OCI-LY1 (cell line): Measurements from ENCODE around the gene NBDY.

Experiments used
- CTCF ChIP-seq: fragments of 200-600 bp; sonication (generic), shearing (Covaris generic); IDR thresholded peaks from 2 replicates; pipeline ENCODE4 v1.5.1; 2017; ENCODE audit warnings: mild to moderate bottlenecking, antibody characterized with exemption, low read length, moderate library complexity, mixed read lengths
- EZH2 ChIP-seq: fragments of 200-600 bp; sonication (generic), shearing (Covaris generic); IDR thresholded peaks from 2 replicates; pipeline ENCODE4 v1.8.0; 2017; ENCODE audit warnings: borderline replicate concordance, mixed run types, mild to moderate bottlenecking, antibody characterized with exemption, low read length, moderate library complexity, mixed read lengths

- TF ChIP-seq CTCF (no peak), EZH2 (no peak)
Observed at GRCh38 chrX:56782791-56783449, 53.9 kb downstream of the NBDY start.
